Activated T-cell treated with anti-CD3 and anti-CD28 coated beads, Interleukin-2, amount 50 U/mL, for 1 hour (primary cell): ENCODE measurements around the gene RAB6B.

Source experiments
- DNase-seq: peaks from one replicate; pipeline ENCODE4 v3.0.0-alpha.2; 2020

Gene RAB6B

GRCh38 chr3:133893683-133894352, 1.9 kb downstream of the RAB6B start:
- no peak for DNase-seq

- no peak for DNase-seq
These were observed 3.0 kb downstream of the RAB6B start for GRCh38 chr3:133892541-133893231.

GRCh38 chr3:133891662-133892378, 3.9 kb downstream of the RAB6B start:
- DNase-seq: no peak

GRCh38 chr3:133890972-133891644, 4.6 kb downstream of the RAB6B start:
- DNase-seq: no peak

- no peak for DNase-seq
These were observed 5.6 kb downstream of the RAB6B start for GRCh38 chr3:133890037-133890436.

- DNase-seq: no peak
These were observed 6.8 kb downstream of the RAB6B start for GRCh38 chr3:133888726-133889340.

GRCh38 chr3:133887803-133888703, 7.6 kb downstream of the RAB6B start:
- no peak for DNase-seq

- no peak for DNase-seq
These were observed 8.4 kb downstream of the RAB6B start for GRCh38 chr3:133887074-133887802.

GRCh38 chr3:133886031-133886722, 9.5 kb downstream of the RAB6B start:
- DNase-seq: no peak

- DNase-seq: no peak
These were observed 10.6 kb downstream of the RAB6B start for GRCh38 chr3:133884887-133885711.

- no peak for DNase-seq
These were observed 11.4 kb downstream of the RAB6B start for GRCh38 chr3:133884054-133884886.

- DNase-seq: no peak
These were observed 12.0 kb downstream of the RAB6B start for GRCh38 chr3:133883641-133884040.

GRCh38 chr3:133882986-133883586, 12.6 kb downstream of the RAB6B start:
- no peak for DNase-seq

GRCh38 chr3:133881939-133882825, 13.5 kb downstream of the RAB6B start:
- no peak for DNase-seq

GRCh38 chr3:133881492-133881891, 14.2 kb downstream of the RAB6B start:
- no peak for DNase-seq

GRCh38 chr3:133880886-133881455, 14.7 kb downstream of the RAB6B start:
- no peak for DNase-seq

- DNase-seq: no peak
These were observed 15.4 kb downstream of the RAB6B start for GRCh38 chr3:133880287-133880686.
